Calu3 (cell line): ENCODE measurements around the gene YPEL5. TPM values are rescaled to one million over a fixed set of nuclear protein-coding genes. Genes with fewer than 3 reads are reported as not detected.

Experiments used
- BruUV-seq: library from RNA; stranded (reverse); fragments of 400-500 nt; replicated peaks from 2 replicates; lab custom pipeline; 2021; lab: Mats Ljungman, UMichigan
- CTCF ChIA-PET: fragments of 300-600 bp; sonication (Branson Sonifier 250); formaldehyde crosslinking; loops from one replicate; lab custom pipeline; 2022; ENCODE audit warnings: antibody characterized with exemption; lab: Charles Lee
- DNase-seq: peaks from one replicate; pipeline ENCODE4 v3.0.0; 2022
- H3K27ac Mint-ChIP-seq: one replicate; pipeline ENCODE4 v1.8.0; 2022; ENCODE audit warnings: mixed read lengths; ENCODE audit not compliant: unreplicated experiment
- H3K27me3 Mint-ChIP-seq: one replicate; pipeline ENCODE4 v1.8.0; 2022; ENCODE audit warnings: mixed read lengths; ENCODE audit not compliant: unreplicated experiment
- H3K36me3 Mint-ChIP-seq: one replicate; pipeline ENCODE4 v1.8.0; 2022; ENCODE audit warnings: mild to moderate bottlenecking, moderate library complexity, mixed read lengths; ENCODE audit not compliant: insufficient read depth, unreplicated experiment
- H3K4me1 Mint-ChIP-seq: one replicate; pipeline ENCODE4 v1.8.0; 2022; ENCODE audit warnings: mild to moderate bottlenecking, low read depth, mixed read lengths; ENCODE audit not compliant: unreplicated experiment
- H3K4me3 Mint-ChIP-seq: one replicate; pipeline ENCODE4 v1.8.0; 2022; ENCODE audit warnings: mild to moderate bottlenecking, low read depth, moderate library complexity, mixed read lengths; ENCODE audit not compliant: unreplicated experiment
- H3K9me3 Mint-ChIP-seq: one replicate; pipeline ENCODE4 v1.8.0; 2022; ENCODE audit warnings: low read depth, mixed read lengths; ENCODE audit not compliant: unreplicated experiment
- intact Hi-C: fragments of 100-400 bp; cut with micrococcal nuclease; formaldehyde crosslinking; loops from one replicate; pipeline ENCODE4 v1.10.0; 2022; ENCODE audit not compliant: unreplicated experiment
- total RNA-seq: library from RNA; stranded (reverse); gene quantifications from 2 replicates; pipeline ENCODE4 v1.2.3, GENCODE V29; 2022
- TF ChIP-seq, protein P1 (sequence below): fragments of 200-600 bp; IDR thresholded peaks from one replicate; pipeline ENCODE4 v1.8.0; 2022; ENCODE audit warnings: antibody characterized with exemption; ENCODE audit not compliant: unreplicated experiment

The YPEL5 gene
- total RNA-seq, 1 experiment from 2014 or later = 23.0 TPM

DNA sequence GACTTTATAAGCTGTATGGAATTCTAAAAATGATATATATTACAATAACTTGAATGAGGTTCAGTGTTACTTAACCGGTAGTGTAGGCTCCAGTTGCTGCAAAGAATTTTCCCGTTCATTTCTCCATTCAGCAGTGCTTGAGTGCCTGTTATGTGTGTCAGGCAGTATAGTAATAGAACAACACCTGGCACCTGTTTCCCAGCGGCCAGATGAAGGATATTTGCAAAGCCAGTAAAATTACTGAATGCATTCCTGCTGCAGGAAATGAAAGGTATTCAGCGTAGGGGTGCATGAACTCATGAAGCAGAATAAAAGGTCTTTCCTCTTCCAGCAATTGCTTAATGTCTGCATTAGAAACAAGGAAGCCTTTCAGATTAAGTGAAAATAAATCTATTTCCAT lies 18.8 kb downstream of the YPEL5 start:
- BruUV-seq = no TSS peak
- TF ChIP-seq, protein P1, sequence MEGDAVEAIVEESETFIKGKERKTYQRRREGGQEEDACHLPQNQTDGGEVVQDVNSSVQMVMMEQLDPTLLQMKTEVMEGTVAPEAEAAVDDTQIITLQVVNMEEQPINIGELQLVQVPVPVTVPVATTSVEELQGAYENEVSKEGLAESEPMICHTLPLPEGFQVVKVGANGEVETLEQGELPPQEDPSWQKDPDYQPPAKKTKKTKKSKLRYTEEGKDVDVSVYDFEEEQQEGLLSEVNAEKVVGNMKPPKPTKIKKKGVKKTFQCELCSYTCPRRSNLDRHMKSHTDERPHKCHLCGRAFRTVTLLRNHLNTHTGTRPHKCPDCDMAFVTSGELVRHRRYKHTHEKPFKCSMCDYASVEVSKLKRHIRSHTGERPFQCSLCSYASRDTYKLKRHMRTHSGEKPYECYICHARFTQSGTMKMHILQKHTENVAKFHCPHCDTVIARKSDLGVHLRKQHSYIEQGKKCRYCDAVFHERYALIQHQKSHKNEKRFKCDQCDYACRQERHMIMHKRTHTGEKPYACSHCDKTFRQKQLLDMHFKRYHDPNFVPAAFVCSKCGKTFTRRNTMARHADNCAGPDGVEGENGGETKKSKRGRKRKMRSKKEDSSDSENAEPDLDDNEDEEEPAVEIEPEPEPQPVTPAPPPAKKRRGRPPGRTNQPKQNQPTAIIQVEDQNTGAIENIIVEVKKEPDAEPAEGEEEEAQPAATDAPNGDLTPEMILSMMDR = no peak
- intact Hi-C loops = loop anchor here (1.0 to 5.0 kb wide), 2 partner anchors 42 to 542 kb away; no protein-coding TSS in a partner anchor
- Mint-ChIP-seq H3K4me1 (no peaks in the 10 kb centered on the region), H3K9me3 (no peaks in the 10 kb centered on the region), H3K27me3 (peaks cover 33% of the 10 kb centered on the region), H3K36me3 (no peaks in the 10 kb centered on the region), H3K27ac (no peak overlapping the region), H3K4me3 (no peak overlapping the region)
- no peak for DNase-seq
- CTCF ChIA-PET = interaction anchor here (0.6 to 2.9 kb wide), 21 partner anchors 8 to 896 kb away, joined by 3 to 111 read pairs (median 4); partner anchors contain the start of genes LCLAT1 and YPEL5

- no peaks in the 10 kb centered on the region for H3K9me3 Mint-ChIP-seq
- TF ChIP-seq, protein P1 = no peak
- intact Hi-C loops = no loop called here
- no peaks in the 10 kb centered on the region for H3K36me3 Mint-ChIP-seq
- DNase-seq = no peak
- no peaks in the 10 kb centered on the region for H3K4me1 Mint-ChIP-seq
- no TSS peak for BruUV-seq
- H3K27me3 Mint-ChIP-seq = peaks cover 38% of the 10 kb centered on the region
- H3K27ac Mint-ChIP-seq = no peak overlapping the region
- no peak overlapping the region for H3K4me3 Mint-ChIP-seq
- CTCF ChIA-PET = no interaction called here
Measured at GRCh38 chr2:30172627-30173026, 25.8 kb downstream of the YPEL5 start.

GRCh38 chr2:30177440-30177839 lies 30.6 kb downstream of the YPEL5 start:
- Mint-ChIP-seq H3K4me1 (no peaks in the 10 kb centered on the region), H3K27ac (no peak overlapping the region), H3K4me3 (no peak overlapping the region), H3K9me3 (no peaks in the 10 kb centered on the region), H3K36me3 (no peaks in the 10 kb centered on the region), H3K27me3 (peaks cover 53% of the 10 kb centered on the region)
- no TSS peak for BruUV-seq
- TF ChIP-seq, protein P1 = no peak
- intact Hi-C loops = no loop called here
- DNase-seq = no peak
- CTCF ChIA-PET = interaction anchor here (0.7 kb wide), 1 partner anchor 41 kb away, joined by 4 read pairs; no protein-coding TSS in a partner anchor

DNA sequence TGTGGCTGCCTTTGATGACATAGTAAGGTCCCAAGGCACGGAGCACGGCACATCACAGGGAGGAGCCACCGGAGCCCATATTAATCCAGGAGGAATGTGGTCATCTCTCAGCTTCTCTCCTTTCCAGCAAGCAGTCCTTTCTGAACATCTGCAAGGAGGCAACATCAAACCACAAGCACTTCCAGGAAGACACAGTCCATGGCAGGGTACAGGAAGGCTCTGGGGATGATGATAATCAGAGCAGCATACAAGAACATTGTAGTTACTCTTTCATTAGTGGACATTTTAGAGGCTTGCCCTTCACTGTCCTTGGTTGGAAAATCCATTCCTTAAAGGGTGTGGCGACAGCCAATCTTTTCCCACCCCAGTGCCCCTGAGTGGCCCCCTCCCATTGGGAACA lies 31.1 kb downstream of the YPEL5 start:
- no TSS peak for BruUV-seq
- H3K9me3 Mint-ChIP-seq = no peaks in the 10 kb centered on the region
- intact Hi-C loops = no loop called here
- H3K36me3 Mint-ChIP-seq = no peaks in the 10 kb centered on the region
- DNase-seq = no peak
- H3K4me3 Mint-ChIP-seq = no peak overlapping the region
- CTCF ChIA-PET = interaction anchor here (0.6 kb wide), 1 partner anchor 13 kb away, joined by 4 read pairs; no protein-coding TSS in a partner anchor
- H3K4me1 Mint-ChIP-seq = no peaks in the 10 kb centered on the region
- TF ChIP-seq, protein P1 = no peak
- H3K27ac Mint-ChIP-seq = no peak overlapping the region
- H3K27me3 Mint-ChIP-seq = peaks cover 53% of the 10 kb centered on the region
